T-helper 17 cell (primary cell): ENCODE data around the gene TIMM17B. TPM values are rescaled to one million over a fixed set of nuclear protein-coding genes. Genes with fewer than 3 reads are reported as not detected.

ENCODE experiments used
- ATAC-seq: fragments of 150-1000 bp; cut with Tn5 transposase; 2 replicates; pipeline ENCODE4 v1.10.0; 2021; ENCODE audit warnings: mild to moderate bottlenecking, moderate library complexity
- DNase-seq, 3 donors: peaks; one replicate each; pipeline versions ENCODE4 v3.0.0 to v3.0.0-alpha.2; 2020 to 2021
- H3K9me3 ChIP-seq: one replicate; pipeline ENCODE4 v1.7.0; 2013; ENCODE audit warnings: low read length, mild to moderate bottlenecking; ENCODE audit not compliant: control insufficient read depth, poor library complexity, severe bottlenecking
- H3K27ac Mint-ChIP-seq: one replicate; pipeline ENCODE4 v1.8.0; 2022; ENCODE audit warnings: mild to moderate bottlenecking, moderate library complexity, mixed read lengths
- H3K27me3 Mint-ChIP-seq: one replicate; pipeline ENCODE4 v1.8.0; 2022; ENCODE audit warnings: mixed read lengths
- H3K36me3 Mint-ChIP-seq: one replicate; pipeline ENCODE4 v1.8.0; 2022; ENCODE audit warnings: low read depth, mixed read lengths
- H3K4me1 Mint-ChIP-seq: one replicate; pipeline ENCODE4 v1.8.0; 2022; ENCODE audit warnings: mild to moderate bottlenecking, mixed read lengths
- H3K4me3 Mint-ChIP-seq: one replicate; pipeline ENCODE4 v1.8.0; 2022; ENCODE audit warnings: mild to moderate bottlenecking, moderate library complexity, mixed read lengths
- total RNA-seq, 4 donors: library from RNA in 2 of 4; stranded (reverse) in 2 of 4; gene quantifications; one replicate each; pipeline ENCODE4 v1.2.3 and lab custom pipeline; 2022 to 2026

Gene TIMM17B
- total RNA-seq (10 to 100 TPM; 33.6 to 41.9 TPM), total RNA-seq (lab: John Stamatoyannopoulos, UW) (23.8 to 24.3 reads per million in 2 donors)

GRCh38 chrX:48897625-48898306 lies at the start of gene TIMM17B, which contains the start of gene PQBP1:
TIMM17B (minus strand) TSS chrX:48897768; CDS start chrX:48897749, 19 bp downstream.
PQBP1 (plus strand) TSS chrX:48897930; CDS start chrX:48898510, 580 bp downstream.
- no peaks in the 10 kb centered on the region for H3K27me3 Mint-ChIP-seq
- peaks cover 2% of the 10 kb centered on the region for H3K36me3 Mint-ChIP-seq
- H3K4me3 Mint-ChIP-seq: peak within 1 kb of the TSS; percentile 95
- H3K4me1 Mint-ChIP-seq: peaks cover 11% of the 10 kb centered on the region
- H3K27ac Mint-ChIP-seq: peak within 1 kb of the TSS; percentile 93
- no peaks in the 10 kb centered on the region for H3K9me3 ChIP-seq
- DNase-seq (peak; percentile 73 to 81 (median 78)), ATAC-seq (peak; percentile 86)

- Mint-ChIP-seq H3K36me3 (peaks cover 2% of the 10 kb centered on the region), H3K4me3 (no peak overlapping the region), H3K27me3 (no peaks in the 10 kb centered on the region), H3K27ac (peak overlapping the region; percentile 87), H3K4me1 (peaks cover 28% of the 10 kb centered on the region)
- DNase-seq: peak; percentile 30 to 33 (median 32)
- no peaks in the 10 kb centered on the region for H3K9me3 ChIP-seq
- peak; percentile 67 for ATAC-seq
Observed at GRCh38 chrX:48945517-48946348, 48.2 kb upstream of the TIMM17B start.

GRCh38 chrX:48942895-48943294 lies 45.3 kb upstream of the TIMM17B start:
- peaks cover 47% of the 10 kb centered on the region for H3K4me1 Mint-ChIP-seq
- H3K27ac Mint-ChIP-seq: peak overlapping the region; percentile 89
- H3K4me3 Mint-ChIP-seq: peak overlapping the region; percentile 80
- no peak for ATAC-seq
- H3K36me3 Mint-ChIP-seq: no peaks in the 10 kb centered on the region
- H3K9me3 ChIP-seq: no peaks in the 10 kb centered on the region
- H3K27me3 Mint-ChIP-seq: no peaks in the 10 kb centered on the region
- DNase-seq: no peak

- H3K27me3 Mint-ChIP-seq: no peaks in the 10 kb centered on the region
- no peaks in the 10 kb centered on the region for H3K9me3 ChIP-seq
- peak overlapping the region; percentile 100 for H3K27ac Mint-ChIP-seq
- no peak for ATAC-seq
- DNase-seq: no peak
- H3K4me3 Mint-ChIP-seq: peak overlapping the region; percentile 76
- peaks cover 50% of the 10 kb centered on the region for H3K4me1 Mint-ChIP-seq
- no peaks in the 10 kb centered on the region for H3K36me3 Mint-ChIP-seq
Observed at GRCh38 chrX:48940404-48940955, 42.9 kb upstream of the TIMM17B start.

GRCh38 chrX:48939524-48940228 lies 42.1 kb upstream of the TIMM17B start:
- H3K4me1 Mint-ChIP-seq: peaks cover 57% of the 10 kb centered on the region
- H3K4me3 Mint-ChIP-seq: peak overlapping the region; percentile 92
- no peaks in the 10 kb centered on the region for H3K27me3 Mint-ChIP-seq
- ATAC-seq (peak; percentile 26), DNase-seq (no peak)
- H3K36me3 Mint-ChIP-seq: no peaks in the 10 kb centered on the region
- H3K9me3 ChIP-seq: no peaks in the 10 kb centered on the region
- peak overlapping the region; percentile 100 for H3K27ac Mint-ChIP-seq

- H3K9me3 ChIP-seq: no peaks in the 10 kb centered on the region
- Mint-ChIP-seq H3K27me3 (no peaks in the 10 kb centered on the region), H3K27ac (peak overlapping the region; percentile 100), H3K4me3 (peak overlapping the region; percentile 92), H3K36me3 (no peaks in the 10 kb centered on the region), H3K4me1 (peaks cover 60% of the 10 kb centered on the region)
- peak; percentile 39 to 61 (median 56) for DNase-seq
- ATAC-seq: peak; percentile 62
Observed at GRCh38 chrX:48938721-48939425, 41.3 kb upstream of the TIMM17B start.

GRCh38 chrX:48937054-48937907 lies 39.7 kb upstream of the TIMM17B start:
- Mint-ChIP-seq H3K4me3 (peak overlapping the region; percentile 92), H3K27ac (peak overlapping the region; percentile 100), H3K27me3 (no peaks in the 10 kb centered on the region), H3K36me3 (no peaks in the 10 kb centered on the region), H3K4me1 (peaks cover 55% of the 10 kb centered on the region)
- ATAC-seq (peak; percentile 66), DNase-seq (peak; percentile 65 to 79 (median 77))
- H3K9me3 ChIP-seq: no peaks in the 10 kb centered on the region

- H3K9me3 ChIP-seq: no peaks in the 10 kb centered on the region
- DNase-seq (no peak), ATAC-seq (no peak)
- peak overlapping the region; percentile 92 for H3K4me3 Mint-ChIP-seq
- H3K4me1 Mint-ChIP-seq: peaks cover 48% of the 10 kb centered on the region
- no peaks in the 10 kb centered on the region for H3K36me3 Mint-ChIP-seq
- H3K27me3 Mint-ChIP-seq: no peaks in the 10 kb centered on the region
- H3K27ac Mint-ChIP-seq: peak overlapping the region; percentile 100
Observed at GRCh38 chrX:48936429-48937053, 39.0 kb upstream of the TIMM17B start.

- ATAC-seq (no peak), DNase-seq (no peak)
- peak overlapping the region; percentile 75 for H3K4me3 Mint-ChIP-seq
- H3K36me3 Mint-ChIP-seq: no peaks in the 10 kb centered on the region
- no peaks in the 10 kb centered on the region for H3K27me3 Mint-ChIP-seq
- peak overlapping the region; percentile 100 for H3K27ac Mint-ChIP-seq
- H3K4me1 Mint-ChIP-seq: peaks cover 43% of the 10 kb centered on the region
- H3K9me3 ChIP-seq: no peaks in the 10 kb centered on the region
Observed at GRCh38 chrX:48935301-48935670, 37.7 kb upstream of the TIMM17B start.

- Mint-ChIP-seq H3K36me3 (peaks cover 2% of the 10 kb centered on the region), H3K27me3 (no peaks in the 10 kb centered on the region), H3K4me1 (peaks cover 41% of the 10 kb centered on the region), H3K4me3 (peak overlapping the region; percentile 75), H3K27ac (peak overlapping the region; percentile 100)
- peak; percentile 48 for ATAC-seq
- DNase-seq: no peak
- no peaks in the 10 kb centered on the region for H3K9me3 ChIP-seq
Observed at GRCh38 chrX:48934581-48935300, 37.2 kb upstream of the TIMM17B start.

GRCh38 chrX:48933757-48934156 lies 36.2 kb upstream of the TIMM17B start:
- ATAC-seq (no peak), DNase-seq (no peak)
- H3K36me3 Mint-ChIP-seq: peaks cover 2% of the 10 kb centered on the region
- H3K27me3 Mint-ChIP-seq: no peaks in the 10 kb centered on the region
- no peak overlapping the region for H3K4me3 Mint-ChIP-seq
- no peaks in the 10 kb centered on the region for H3K9me3 ChIP-seq
- peaks cover 31% of the 10 kb centered on the region for H3K4me1 Mint-ChIP-seq
- H3K27ac Mint-ChIP-seq: peak overlapping the region; percentile 100
